ENCODE data around the gene MTURN.
A peak's percentile ranks its signal among the peaks of the same experiment; 100 is the strongest.

Gene MTURN

DNA sequence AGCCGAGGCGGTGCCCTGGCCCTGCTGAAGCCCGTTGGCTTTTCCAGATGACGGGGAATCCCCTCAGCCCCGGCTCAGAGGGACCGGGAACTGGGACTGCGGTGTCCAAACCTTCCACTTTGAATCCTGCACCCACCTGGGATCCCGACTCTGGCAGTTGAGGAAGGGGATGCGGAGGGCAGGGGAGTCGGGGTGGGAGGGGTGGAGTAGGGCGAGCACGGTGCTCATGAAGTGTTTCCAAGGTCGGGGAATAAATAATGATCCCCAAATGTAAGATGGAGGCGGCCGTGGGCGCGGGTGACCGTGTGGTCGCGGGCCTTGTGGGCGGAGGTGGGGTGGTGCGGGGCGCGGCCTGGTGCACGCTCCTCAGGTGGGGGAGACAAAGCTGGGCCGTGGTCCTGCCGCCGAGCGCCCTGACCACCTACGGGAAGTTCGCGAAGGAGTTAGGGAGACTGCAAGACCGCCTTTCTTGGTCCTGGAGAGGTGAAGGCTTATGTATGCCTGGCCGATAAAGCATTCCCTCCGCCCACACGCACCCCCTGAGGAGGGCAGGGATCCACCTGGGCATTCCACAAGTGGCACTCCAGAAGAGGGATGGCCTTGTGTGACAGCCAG, 1.4 kb downstream of the MTURN start:
- DNase-seq: peak; percentile 13

DNA sequence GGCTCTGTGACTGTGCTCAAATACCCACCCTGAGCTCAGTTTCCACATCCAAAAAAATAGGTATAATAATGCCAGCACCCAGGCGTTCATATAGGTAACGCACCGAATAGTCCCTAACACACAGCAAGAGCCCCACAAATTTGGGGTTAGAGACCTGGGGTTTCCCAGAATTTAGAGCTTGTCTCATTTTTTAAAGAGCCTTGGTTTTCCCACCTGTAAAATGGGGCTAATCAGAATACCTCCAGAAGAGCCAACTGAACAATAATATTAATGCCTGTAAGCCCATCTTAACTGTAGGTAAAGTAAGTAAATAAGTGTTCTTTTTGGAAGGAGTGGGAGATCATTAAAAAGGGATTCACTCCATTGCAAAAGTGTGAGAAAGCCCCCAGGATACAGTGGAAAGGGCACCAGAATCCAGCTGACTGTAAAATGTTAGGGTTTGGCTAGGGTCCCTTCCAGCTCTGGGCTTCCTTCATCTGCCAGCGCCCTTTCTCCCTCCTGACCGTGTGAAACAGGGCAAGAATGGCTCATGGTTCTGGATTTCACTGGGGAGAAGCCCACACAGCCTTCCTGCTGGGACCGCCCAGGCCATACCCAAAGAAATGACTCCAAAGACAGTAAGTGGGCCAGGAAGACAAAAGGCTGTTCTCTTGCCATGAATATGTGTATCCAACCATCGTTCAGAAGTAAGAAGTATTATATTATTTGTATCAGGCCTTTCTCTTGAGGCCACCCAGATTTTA, 2.1 kb downstream of the MTURN start:
- no peak for DNase-seq

DNA sequence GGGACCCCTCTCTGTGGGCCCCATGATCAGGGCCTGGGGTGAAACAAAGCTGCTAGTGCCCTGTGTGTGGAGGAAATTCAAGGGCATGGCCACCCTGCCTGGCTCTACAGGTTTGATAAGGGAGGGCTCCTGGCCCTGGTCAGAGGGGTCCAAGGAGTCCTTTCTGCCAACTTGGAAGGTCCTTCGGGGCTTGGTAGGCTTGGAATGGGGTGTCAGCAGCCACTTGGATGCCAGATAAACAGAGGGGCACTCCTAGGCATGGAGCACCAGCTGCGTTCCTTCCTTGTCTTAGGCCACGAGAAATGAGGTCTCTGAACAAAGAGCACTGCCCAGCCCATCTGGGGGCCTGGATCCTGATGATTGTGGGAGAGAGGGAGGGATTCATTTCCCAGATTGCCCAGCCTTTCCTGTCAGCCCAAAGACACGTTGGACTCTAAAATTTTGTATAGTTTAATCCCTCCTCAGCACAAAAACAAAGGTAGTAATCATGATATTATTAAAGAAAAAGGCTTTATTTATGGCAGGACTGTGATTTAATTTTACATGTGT, 5.1 kb downstream of the MTURN start:
- no peak for DNase-seq

DNA sequence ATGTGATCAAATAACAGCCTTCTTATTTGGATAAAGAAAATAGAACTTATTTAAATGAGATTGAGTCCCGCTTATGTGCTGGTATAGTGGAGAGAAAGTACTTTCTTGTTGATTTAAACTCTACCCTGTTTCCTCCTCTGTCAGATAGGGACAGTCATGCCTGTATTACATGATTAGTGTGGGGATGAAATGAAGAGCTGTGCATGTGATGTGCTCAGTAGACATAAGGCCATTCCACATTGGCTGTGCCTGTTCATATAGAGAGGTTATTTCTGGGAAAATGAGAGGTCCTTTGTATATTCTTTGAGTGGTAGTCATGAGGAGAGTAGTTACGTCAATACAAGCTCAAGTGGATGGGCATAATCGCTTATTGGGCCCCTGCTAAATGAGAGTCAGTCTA, 5.7 kb downstream of the MTURN start:
- DNase-seq: no peak

- DNase-seq: no peak
Measured at GRCh38 chr7:30142710-30143109, 7.9 kb downstream of the MTURN start.

GRCh38 chr7:30143748-30144251, 9.0 kb downstream of the MTURN start:
- DNase-seq: peak; percentile 83

DNA sequence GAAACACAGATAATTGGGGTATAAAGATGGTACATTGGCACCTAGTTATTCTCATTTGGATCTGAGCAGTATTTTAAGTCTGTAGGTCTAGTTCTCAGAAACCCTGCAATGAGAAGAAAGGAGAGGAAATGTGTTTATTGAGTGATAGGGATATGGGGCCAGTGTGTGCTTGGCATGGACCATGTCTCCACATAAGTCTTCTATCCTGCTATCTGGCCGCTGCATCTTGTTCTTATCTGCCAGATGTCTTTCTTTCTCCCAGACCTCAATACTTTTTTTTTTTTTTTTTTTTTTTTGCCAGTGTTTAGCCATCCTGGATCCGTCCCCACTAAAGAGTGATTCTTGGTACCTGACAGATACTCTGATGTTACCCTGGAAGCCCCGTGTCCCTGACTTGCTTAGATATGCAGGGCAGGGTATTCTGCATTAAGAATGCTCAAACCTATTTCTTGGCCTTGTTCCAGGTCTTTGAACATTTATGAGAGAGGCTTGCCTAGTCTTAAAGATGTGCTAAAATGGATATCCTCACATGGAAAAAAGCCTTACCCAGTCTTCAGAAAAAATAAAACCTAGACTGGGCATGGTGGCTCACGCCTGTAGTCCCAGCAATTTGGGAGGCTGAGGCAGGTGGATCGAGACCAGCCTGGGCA, 10.0 kb downstream of the MTURN start:
- peak; percentile 42 for DNase-seq

DNA sequence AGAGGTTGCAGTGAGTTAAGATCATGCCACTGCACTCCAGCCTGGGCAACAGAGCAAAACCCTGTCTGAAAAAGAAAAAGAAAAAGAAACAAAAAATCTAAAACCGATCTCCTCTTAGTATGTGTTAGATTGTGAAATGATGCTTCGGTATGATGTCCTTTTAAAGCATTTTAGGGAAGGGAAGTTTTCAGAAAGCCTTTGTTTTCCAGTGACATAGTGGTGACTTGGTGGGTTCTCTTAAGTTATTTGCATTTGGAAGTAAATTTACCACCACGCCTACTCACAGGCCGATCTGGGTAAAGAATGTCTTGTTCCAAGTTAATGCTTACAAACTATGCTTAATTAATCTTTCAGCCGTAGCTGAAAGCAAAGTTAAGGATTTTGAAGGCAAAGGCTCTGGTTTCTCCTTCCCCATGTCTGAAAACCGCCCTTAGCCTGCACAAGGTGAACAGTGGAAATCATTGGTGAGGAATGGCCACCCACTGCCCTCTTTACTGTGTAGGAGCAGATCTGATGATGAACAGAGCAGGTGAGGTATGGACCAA, 10.7 kb downstream of the MTURN start:
- no peak for DNase-seq

DNA sequence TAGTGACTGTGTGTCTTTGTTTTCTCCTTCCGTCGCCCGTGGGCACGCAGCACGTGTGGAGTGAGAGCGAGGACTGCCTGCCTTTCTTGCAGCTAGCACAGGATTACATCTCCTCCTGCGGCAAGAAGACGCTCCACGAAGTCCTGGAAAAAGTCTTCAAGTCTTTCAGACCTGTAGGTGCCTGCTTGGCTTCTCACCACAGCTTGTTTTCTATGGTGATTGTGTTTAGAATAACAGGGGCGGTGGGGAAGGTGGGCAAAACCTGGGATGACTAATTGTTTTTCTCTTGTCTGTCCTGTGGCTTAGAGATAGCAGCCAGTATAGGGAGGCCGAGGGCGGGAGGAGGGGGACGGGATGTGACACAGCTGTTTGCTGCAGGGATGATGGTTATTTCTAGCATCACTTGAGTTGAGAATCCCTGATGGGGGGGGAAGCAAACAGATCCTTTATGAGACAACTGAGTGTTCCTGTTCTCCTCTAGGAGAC, 11.4 kb downstream of the MTURN start:
- no peak for DNase-seq

DNA sequence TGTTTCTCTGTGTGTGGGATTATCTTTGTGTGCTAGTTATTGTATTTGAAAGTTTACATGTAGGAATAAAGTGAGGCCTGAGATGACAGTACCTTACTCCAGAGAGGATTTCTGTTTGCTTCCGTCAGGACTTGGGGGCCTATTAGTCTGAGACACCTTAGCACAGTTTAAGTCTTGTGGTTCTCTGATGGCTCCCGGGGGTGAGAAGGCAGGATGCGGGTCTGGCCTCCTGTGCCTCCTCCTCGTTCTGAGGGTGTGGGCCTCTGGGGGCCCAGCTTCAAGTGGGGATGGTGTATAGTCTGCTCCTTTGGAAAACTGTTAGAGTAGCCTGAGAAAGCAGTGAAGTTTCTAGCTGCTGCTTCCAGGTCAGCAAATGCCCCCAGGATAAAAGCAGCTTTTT, 12.4 kb downstream of the MTURN start:
- no peak for DNase-seq

GRCh38 chr7:30147785-30148184, 13.0 kb downstream of the MTURN start:
- no peak for DNase-seq

DNA sequence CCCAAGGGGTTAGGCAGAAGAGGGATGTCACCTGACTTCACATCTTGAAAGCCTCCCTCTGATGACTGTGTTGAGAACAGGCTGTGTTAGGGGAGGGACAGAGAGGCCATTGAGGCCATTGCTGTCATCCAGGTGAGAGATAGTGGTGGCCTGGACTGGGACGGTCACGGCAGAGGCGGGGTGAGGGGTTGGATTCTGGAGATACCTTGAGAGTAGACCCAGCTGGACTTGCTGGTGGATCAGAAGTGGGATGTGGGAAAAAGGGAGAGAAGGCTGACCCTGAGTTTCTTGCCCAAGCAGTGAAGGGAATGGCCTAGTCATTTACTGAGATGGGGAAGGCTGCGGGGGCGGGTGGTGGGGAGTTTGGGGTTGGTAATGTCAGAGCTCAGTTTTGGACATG, 13.6 kb downstream of the MTURN start:
- no peak for DNase-seq

GRCh38 chr7:30148951-30149459, 14.2 kb downstream of the MTURN start:
- DNase-seq: no peak

GRCh38 chr7:30149640-30150272, 15.0 kb downstream of the MTURN start:
- no peak for DNase-seq

DNA sequence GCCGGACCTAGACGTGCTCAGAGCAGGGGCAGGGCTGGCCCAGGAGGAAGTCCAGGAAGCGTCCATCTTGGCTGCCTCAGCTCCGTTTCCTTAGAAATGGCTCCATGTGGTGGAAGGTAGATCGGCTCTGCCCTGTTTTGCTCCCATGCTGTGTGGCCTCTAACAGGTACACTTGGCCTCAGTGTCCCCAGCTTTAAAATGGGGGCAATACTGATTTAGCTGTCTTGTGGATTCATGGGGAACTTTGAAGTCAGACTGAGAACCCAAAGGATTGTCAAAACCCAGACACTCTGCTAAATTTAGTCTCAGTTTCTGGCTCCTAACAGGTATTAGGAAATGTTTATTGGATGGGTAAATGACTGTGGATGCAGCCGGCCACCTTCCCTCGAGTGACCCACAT, 15.9 kb downstream of the MTURN start:
- no peak for DNase-seq

- no peak for DNase-seq
Measured at GRCh38 chr7:30154111-30154587, 19.4 kb downstream of the MTURN start.

DNA sequence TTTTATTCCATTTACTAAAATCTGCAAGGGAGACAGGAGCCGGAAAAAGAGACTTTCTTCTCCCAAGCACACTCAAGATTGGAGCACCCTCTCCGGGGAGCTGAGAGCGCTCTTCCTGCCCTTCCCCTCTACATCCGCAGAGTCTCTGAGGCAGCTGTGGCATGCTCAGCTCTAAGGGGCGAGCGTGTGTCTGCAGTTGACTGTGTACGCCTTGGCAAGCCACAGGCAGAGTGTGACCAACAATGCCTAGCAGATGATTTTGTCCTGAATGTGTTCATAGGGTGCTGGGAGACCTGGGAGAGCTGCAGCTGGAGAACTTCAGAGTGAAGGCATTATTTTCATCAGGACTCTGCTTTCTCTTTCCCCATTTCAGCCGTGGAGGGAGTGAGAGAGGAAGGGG, 20.7 kb downstream of the MTURN start:
- no peak for DNase-seq

DNA sequence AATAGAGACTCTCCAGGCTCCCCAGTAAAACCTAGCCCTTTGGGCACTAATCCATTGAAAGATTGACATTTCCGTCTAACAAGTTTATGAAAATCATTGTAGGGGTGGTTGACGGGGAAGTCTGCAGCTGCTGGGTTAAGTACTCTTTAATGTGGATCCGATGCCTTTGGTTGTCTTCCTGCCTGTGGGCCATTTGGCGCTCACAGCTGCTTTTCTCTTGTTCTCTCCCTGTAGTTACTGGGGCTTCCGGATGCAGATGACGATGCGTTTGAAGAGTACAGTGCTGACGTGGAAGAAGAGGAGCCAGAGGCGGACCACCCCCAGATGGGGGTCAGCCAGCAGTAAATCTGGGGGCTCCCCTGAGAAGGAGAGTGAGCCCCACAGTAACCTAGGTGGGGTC, 22.4 kb downstream of the MTURN start:
- DNase-seq: no peak

- no peak for DNase-seq
Measured at GRCh38 chr7:30159163-30159562, 24.4 kb downstream of the MTURN start.

- DNase-seq: peak; percentile 37
Measured at GRCh38 chr7:30159698-30160143, 24.9 kb downstream of the MTURN start.

DNA sequence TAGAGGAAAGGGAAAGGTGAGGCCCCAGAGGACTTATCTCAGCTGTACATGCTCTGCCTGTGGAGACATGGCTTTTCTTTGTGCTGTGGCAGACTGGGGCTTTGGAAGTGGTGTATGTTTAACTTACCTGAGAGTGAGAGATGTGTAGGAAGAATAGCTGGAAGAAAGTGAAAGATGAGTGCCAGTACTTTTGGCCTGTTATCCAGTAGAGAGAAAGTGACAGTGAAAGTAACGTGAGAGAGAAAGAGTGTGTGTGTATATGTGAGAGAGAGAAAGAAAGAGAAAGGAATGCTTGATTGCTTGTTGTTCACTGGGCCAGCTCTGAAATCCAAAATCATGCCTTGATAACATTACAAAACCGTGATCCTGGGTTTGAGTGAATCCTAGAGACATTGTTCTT, 25.5 kb downstream of the MTURN start:
- no peak for DNase-seq

GRCh38 chr7:30162133-30162532, 27.3 kb downstream of the MTURN start:
- DNase-seq: no peak

Measured in RPMI8226 (cell line).